GM23248 (cell line): ENCODE results near the gene GLP1R.

Source experiments
- EZH2 ChIP-seq: fragments of 200-600 bp; sonication (generic); IDR thresholded peaks from 2 replicates; pipeline ENCODE4 v1.6.1; 2018; ENCODE audit warnings: antibody characterized with exemption, mild to moderate bottlenecking; ENCODE audit not compliant: insufficient read depth, poor library complexity, severe bottlenecking
- EZH2phosphoT487 ChIP-seq: fragments of 200-600 bp; sonication (generic); IDR thresholded peaks from 2 replicates; pipeline ENCODE4 v1.6.1; 2018; ENCODE audit warnings: antibody characterized with exemption, moderate library complexity, mild to moderate bottlenecking, low read depth; ENCODE audit not compliant: insufficient read depth

GRCh38 chr6:39090036-39090435 is 41.5 kb downstream of the GLP1R start:
- TF ChIP-seq EZH2 (no peak), EZH2phosphoT487 (no peak)
